SKM-1 treated with dmso at 0.1 percent for 144 hours (cell line): ENCODE results near the gene KDM2B.

ENCODE experiments used
- DNase-seq: peaks from one replicate; lab custom pipeline; 2025; ENCODE audit not compliant: unreplicated experiment; lab: John Stamatoyannopoulos, UW

The KDM2B gene

GRCh38 chr12:121466794-121467637, 113.8 kb downstream of the KDM2B start:
- peak; percentile 57 for DNase-seq

- no peak for DNase-seq
These were observed 114.7 kb downstream of the KDM2B start for GRCh38 chr12:121465921-121466793.

GRCh38 chr12:121464331-121464730, 116.5 kb downstream of the KDM2B start:
- no peak for DNase-seq

- DNase-seq, result no peak
These were observed 119.8 kb downstream of the KDM2B start for GRCh38 chr12:121461048-121461447.

- DNase-seq, result no peak
These were observed 124.3 kb downstream of the KDM2B start for GRCh38 chr12:121456551-121456950.

- no peak for DNase-seq
These were observed 124.9 kb downstream of the KDM2B start for GRCh38 chr12:121455766-121456420.

- no peak for DNase-seq
These were observed 125.9 kb downstream of the KDM2B start for GRCh38 chr12:121454921-121455320.

GRCh38 chr12:121453629-121454028, 127.2 kb downstream of the KDM2B start:
- no peak for DNase-seq

- no peak for DNase-seq
These were observed 127.8 kb downstream of the KDM2B start for GRCh38 chr12:121452985-121453360.

- no peak for DNase-seq
These were observed 128.4 kb downstream of the KDM2B start for GRCh38 chr12:121452340-121452984.

- DNase-seq, result no peak
These were observed 128.9 kb downstream of the KDM2B start for GRCh38 chr12:121451961-121452339.

- DNase-seq, result no peak
These were observed 132.0 kb downstream of the KDM2B start for GRCh38 chr12:121448771-121449315.

GRCh38 chr12:121446750-121447149, 134.1 kb downstream of the KDM2B start:
- no peak for DNase-seq

GRCh38 chr12:121444842-121445202, 136.0 kb downstream of the KDM2B start:
- no peak for DNase-seq

GRCh38 chr12:121443911-121444841, 136.6 kb downstream of the KDM2B start:
- DNase-seq, result no peak

GRCh38 chr12:121443193-121443870, 137.5 kb downstream of the KDM2B start:
- DNase-seq, result peak; percentile 12

GRCh38 chr12:121442028-121442948, 138.5 kb downstream of the KDM2B start:
- DNase-seq, result no peak

- DNase-seq, result peak; percentile 21
These were observed 139.3 kb downstream of the KDM2B start for GRCh38 chr12:121441555-121441954.
